Ishikawa (cell line): ENCODE results near the gene CD22.

Experiments
- TEAD4 ChIP-seq: IDR thresholded peaks from 2 replicates; pipeline ENCODE4 v1.6.1; 2012
- YY1 ChIP-seq: IDR thresholded peaks from 2 replicates; pipeline ENCODE4 v1.6.1; 2012; ENCODE audit warnings: low read depth

GRCh38 chr19:35341006-35341405 lies 12.0 kb downstream of the CD22 start:
- TF ChIP-seq YY1 (no peak), TEAD4 (no peak)
